ENCODE data around the gene FSD2.
"Not testable (repeated sequence)": the region's sequence is repeated elsewhere in the genome, so short reads cannot be mapped to it uniquely, and the experiment has no call there.

The FSD2 gene

GRCh38 chr15:82726816-82727215, 79.1 kb downstream of the FSD2 start:
- no peak for DNase-seq

- no peak for DNase-seq
These were observed 90.9 kb downstream of the FSD2 start for GRCh38 chr15:82715003-82715402.

DNA sequence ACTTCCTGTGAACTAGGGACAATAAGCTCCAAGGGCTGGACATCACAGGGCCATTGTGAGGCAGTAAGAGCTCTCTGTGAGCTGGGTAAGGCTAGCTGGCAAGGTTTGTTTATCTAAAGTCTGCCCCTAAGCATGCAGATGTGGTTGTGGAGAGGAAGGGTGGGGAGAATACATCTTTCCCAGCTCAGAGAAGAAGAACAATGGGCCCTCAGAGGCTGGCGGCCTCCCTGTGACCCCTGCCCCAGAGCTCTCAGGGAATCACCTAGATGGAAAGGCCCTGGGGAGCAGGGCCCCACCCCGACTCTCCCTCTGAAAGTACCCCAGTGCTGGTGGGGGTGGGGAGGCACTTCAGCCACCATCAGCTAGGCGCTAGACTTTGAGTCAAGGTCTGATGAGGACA, 91.9 kb downstream of the FSD2 start:
- DNase-seq, result no peak

DNA sequence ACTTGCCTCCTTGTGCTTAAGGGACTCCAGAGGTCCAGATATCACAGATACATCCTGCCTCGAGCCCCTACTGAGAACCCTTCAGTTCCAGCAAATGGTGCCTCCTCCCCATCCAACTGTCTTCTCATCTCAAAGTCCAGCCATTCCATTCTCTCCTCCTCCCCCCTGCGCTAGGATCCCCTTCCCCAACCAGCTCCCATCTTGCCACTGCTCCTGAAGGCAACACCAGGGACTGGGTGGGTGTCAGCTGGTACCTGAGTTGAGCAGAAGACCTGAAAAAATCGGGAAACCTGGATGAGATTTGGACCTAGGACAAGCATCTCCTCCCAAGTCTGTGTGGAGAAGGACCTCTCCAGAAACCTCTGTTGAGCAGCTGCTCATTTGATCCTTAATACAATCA, 93.8 kb downstream of the FSD2 start:
- DNase-seq, result no peak

GRCh38 chr15:82710926-82711490, 94.9 kb downstream of the FSD2 start:
- DNase-seq, result no peak

GRCh38 chr15:82710208-82710555, 95.7 kb downstream of the FSD2 start:
- no peak for DNase-seq

DNA sequence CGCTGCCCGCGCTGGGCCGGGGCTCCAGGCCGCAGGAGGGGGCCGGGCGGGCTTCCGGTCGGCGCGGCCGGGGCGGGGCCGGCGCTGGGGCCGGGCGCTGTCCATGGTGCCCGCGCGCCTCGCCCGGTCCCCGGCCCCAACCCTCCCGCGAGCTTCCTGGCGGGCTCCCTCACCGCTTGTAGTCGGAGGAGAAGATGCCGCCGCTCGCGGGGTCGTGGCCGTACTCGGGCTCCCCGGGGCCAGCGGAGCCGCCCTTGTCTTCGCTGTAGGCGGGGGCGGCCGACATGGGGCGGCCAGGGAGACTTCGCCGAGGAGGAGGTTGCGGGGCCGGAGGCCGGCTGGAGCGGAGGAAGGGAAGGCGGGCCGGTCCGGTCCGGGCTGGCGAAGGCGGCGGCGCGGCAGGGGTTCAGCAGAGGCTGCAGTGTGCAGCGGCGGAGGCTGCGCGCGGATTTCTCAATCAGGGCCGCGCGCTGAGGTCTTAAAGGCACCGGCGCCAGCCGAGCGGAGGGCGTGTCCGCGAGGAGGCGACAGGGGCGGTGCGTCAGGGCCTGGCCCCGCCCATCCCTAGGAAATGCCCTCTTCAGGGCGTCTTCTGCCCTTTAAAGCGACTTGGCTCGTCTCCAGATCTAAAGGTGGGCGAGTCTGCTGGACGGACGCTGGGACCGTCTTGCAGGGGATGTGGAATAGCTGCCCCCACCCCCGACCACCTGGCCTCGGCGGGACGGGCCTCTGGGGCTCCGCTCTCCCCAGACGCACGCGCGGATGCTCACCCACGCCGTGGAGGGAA, 96.3 kb downstream of the FSD2 start, which contains the start of gene AP3B2:
TSS of gene AP3B2 (minus strand) at position 455 of the 787 bp plus-strand sequence. CDS start at position 286, 169 bp downstream.
- no peak for DNase-seq

GRCh38 chr15:82709081-82709420, 96.8 kb downstream of the FSD2 start:
- no peak for DNase-seq

GRCh38 chr15:82705856-82706255, 100.0 kb downstream of the FSD2 start:
- not testable (repeated sequence) for DNase-seq

Measured in GOT3 (cell line).